C4-2B (cell line): ENCODE data around the gene PLPP3.

Source experiments
- CTCF ChIP-seq: fragments of 450-650 bp; conservative IDR thresholded peaks from 2 replicates; pipeline ENCODE4 v1.5.1; 2017; ENCODE audit warnings: mild to moderate bottlenecking
- ZFX ChIP-seq: fragments of 450-650 bp; IDR thresholded peaks from 2 replicates; pipeline ENCODE4 v1.6.1; 2017

- TF ChIP-seq CTCF (no peak), ZFX (no peak)
These were observed 105.6 kb downstream of the PLPP3 start for GRCh38 chr1:56473582-56474270.
